ENCODE data around the gene PDE8B. TPM values are rescaled to one million over a fixed set of nuclear protein-coding genes. Genes with fewer than 3 reads are reported as not detected.

Gene PDE8B
- total and polyA plus RNA-seq, 2 donors (not counting 1 experiment from before 2014, with no cell fraction given) = 0.07 TPM; not detected in 1

DNA sequence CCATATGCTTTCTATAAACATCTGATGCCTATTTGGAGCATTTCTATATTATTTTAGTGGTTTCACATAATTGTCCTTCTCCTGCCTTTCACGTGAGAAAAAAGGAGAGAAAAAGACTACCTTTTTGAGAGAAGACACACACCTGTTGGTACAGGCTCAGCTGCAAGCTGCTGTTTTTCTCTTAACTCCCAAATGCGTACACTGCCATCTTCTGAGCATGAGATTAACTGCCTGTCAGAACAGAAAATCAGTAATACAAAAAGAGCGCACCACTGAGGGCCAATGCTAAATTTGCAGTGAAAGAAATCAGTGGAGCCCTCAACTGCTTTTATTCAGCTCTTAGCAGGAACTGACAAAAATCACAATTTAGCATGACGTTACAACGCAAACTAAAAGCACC lies 226.7 kb downstream of the PDE8B start:
- H3K27ac ChIP-seq (ENCODE audit: low read length in 2 of 2) = no peak overlapping the region
- no peak overlapping the region for H3K4me3 ChIP-seq (ENCODE audit: control extremely low read depth in 1 of 5, extremely low read depth in 1 of 5, insufficient read depth in 1 of 5, low read depth in 2 of 5, low read length in 4 of 5)
- H3K27me3 Mint-ChIP-seq = no peaks in the 10 kb centered on the region
- H3K4me1 ChIP-seq (ENCODE audit: control insufficient read depth in 2 of 2, insufficient read depth in 2 of 2, low read length in 2 of 2) = no peaks in the 10 kb centered on the region
- H3K9me3 ChIP-seq (ENCODE audit: control extremely low read depth in 1 of 3, control insufficient read depth in 2 of 3, insufficient read depth in 1 of 3, low read length in 2 of 3) = no peaks in the 10 kb centered on the region
- H4K20me1 ChIP-seq (ENCODE audit: control insufficient read depth, insufficient read depth, low read length, poor library complexity, severe bottlenecking) = no peaks in the 10 kb centered on the region
- no peak overlapping the region for H3K9ac ChIP-seq (ENCODE audit: low read length)
- H3K27ac Mint-ChIP-seq = no peak overlapping the region
- H3K9me3 Mint-ChIP-seq (ENCODE audit: insufficient read depth) = no peaks in the 10 kb centered on the region
- no peak for TF ChIP-seq EZH2 (IDR thresholded peaks at IDR 0.05; ENCODE audit: borderline replicate concordance, insufficient read depth, low read depth, low read length, poor library complexity, severe bottlenecking)
- TF ChIP-seq, protein P1, sequence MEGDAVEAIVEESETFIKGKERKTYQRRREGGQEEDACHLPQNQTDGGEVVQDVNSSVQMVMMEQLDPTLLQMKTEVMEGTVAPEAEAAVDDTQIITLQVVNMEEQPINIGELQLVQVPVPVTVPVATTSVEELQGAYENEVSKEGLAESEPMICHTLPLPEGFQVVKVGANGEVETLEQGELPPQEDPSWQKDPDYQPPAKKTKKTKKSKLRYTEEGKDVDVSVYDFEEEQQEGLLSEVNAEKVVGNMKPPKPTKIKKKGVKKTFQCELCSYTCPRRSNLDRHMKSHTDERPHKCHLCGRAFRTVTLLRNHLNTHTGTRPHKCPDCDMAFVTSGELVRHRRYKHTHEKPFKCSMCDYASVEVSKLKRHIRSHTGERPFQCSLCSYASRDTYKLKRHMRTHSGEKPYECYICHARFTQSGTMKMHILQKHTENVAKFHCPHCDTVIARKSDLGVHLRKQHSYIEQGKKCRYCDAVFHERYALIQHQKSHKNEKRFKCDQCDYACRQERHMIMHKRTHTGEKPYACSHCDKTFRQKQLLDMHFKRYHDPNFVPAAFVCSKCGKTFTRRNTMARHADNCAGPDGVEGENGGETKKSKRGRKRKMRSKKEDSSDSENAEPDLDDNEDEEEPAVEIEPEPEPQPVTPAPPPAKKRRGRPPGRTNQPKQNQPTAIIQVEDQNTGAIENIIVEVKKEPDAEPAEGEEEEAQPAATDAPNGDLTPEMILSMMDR (IDR thresholded peaks at IDR 0.05) = no peak
- ATAC-seq (ENCODE audit: low read depth) (no peak), DNase-seq (no peak)
- CTCF ChIA-PET = no interaction called here
- 100% methylated on average over 2 of the region's 5 CpGs for WGBS (ENCODE audit: insufficient coverage)
- H3K4me3 Mint-ChIP-seq = no peak overlapping the region
- H2AFZ ChIP-seq (ENCODE audit: insufficient read depth, low read depth, low read length, poor library complexity, severe bottlenecking) = no peak overlapping the region
- POLR2A ChIA-PET = no interaction called here
- H3K36me3 ChIP-seq (replicated peaks in 1 of 2; ENCODE audit: control extremely low read depth in 1 of 2, control insufficient read depth in 1 of 2, extremely low read depth in 1 of 2, insufficient read depth in 2 of 2, low read length in 1 of 2) = peaks cover 17 to 52% of the 10 kb centered on the region in 2 experiments
- no peaks in the 10 kb centered on the region for H3K79me2 ChIP-seq (ENCODE audit: control insufficient read depth, insufficient read depth, low read length)
- intact Hi-C loops (cut with micrococcal nuclease) = loop anchor here (10.0 kb wide), 1 partner anchor 292 kb away; no protein-coding TSS in a partner anchor
- no peaks in the 10 kb centered on the region for H3K27me3 ChIP-seq (replicated peaks in 1 of 4; ENCODE audit: control extremely low read depth in 1 of 4, control insufficient read depth in 3 of 4, insufficient read depth in 4 of 4, low read length in 3 of 4)
- H3K4me2 ChIP-seq (replicated peaks; ENCODE audit: low read depth, low read length, poor library complexity, severe bottlenecking) = no peak overlapping the region
- H3K4me1 Mint-ChIP-seq = no peaks in the 10 kb centered on the region

DNA sequence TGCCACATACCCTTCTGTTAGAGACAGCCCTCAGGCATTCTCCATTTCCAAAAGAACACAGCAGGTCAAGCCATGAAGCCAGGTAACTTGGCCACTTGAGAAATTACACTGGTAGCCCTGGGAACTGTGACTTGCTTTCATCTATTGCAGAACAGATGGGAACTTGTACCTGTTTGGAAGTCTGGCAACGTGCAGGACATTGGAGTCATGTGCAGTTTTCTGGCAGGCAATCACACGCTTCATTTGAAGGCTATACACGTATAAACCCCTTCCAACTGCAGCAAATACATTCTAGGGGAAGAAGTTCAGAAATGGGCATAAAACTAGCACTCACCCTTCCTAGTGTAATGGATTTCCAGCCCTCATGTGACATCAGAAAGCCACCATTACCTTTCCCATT lies 227.6 kb downstream of the PDE8B start:
- Histone ChIP-seq H3K4me3 (ENCODE audit: control extremely low read depth in 1 of 5, extremely low read depth in 1 of 5, insufficient read depth in 1 of 5, low read depth in 2 of 5, low read length in 4 of 5) (no peak overlapping the region), H3K36me3 (replicated peaks in 1 of 2; ENCODE audit: control extremely low read depth in 1 of 2, control insufficient read depth in 1 of 2, extremely low read depth in 1 of 2, insufficient read depth in 2 of 2, low read length in 1 of 2) (peaks cover 17 to 47% of the 10 kb centered on the region in 2 experiments), H3K27ac (ENCODE audit: low read length in 2 of 2) (no peak overlapping the region), H3K27me3 (replicated peaks in 1 of 4; ENCODE audit: control extremely low read depth in 1 of 4, control insufficient read depth in 3 of 4, insufficient read depth in 4 of 4, low read length in 3 of 4) (no peaks in the 10 kb centered on the region), H3K4me1 (ENCODE audit: control insufficient read depth in 2 of 2, insufficient read depth in 2 of 2, low read length in 2 of 2) (no peaks in the 10 kb centered on the region), H2AFZ (ENCODE audit: insufficient read depth, low read depth, low read length, poor library complexity, severe bottlenecking) (no peak overlapping the region), H3K79me2 (ENCODE audit: control insufficient read depth, insufficient read depth, low read length) (no peaks in the 10 kb centered on the region), H3K9ac (ENCODE audit: low read length) (no peak overlapping the region), H3K4me2 (replicated peaks; ENCODE audit: low read depth, low read length, poor library complexity, severe bottlenecking) (no peak overlapping the region), H3K9me3 (ENCODE audit: control extremely low read depth in 1 of 3, control insufficient read depth in 2 of 3, insufficient read depth in 1 of 3, low read length in 2 of 3) (no peaks in the 10 kb centered on the region), H4K20me1 (ENCODE audit: control insufficient read depth, insufficient read depth, low read length, poor library complexity, severe bottlenecking) (no peaks in the 10 kb centered on the region)
- ATAC-seq (ENCODE audit: low read depth) = no peak
- TF ChIP-seq EZH2 (IDR thresholded peaks at IDR 0.05; ENCODE audit: borderline replicate concordance, insufficient read depth, low read depth, low read length, poor library complexity, severe bottlenecking) = no peak
- TF ChIP-seq, protein P1 (IDR thresholded peaks at IDR 0.05) = no peak
- intact Hi-C loops (cut with micrococcal nuclease) = loop anchor here (10.0 kb wide), 1 partner anchor 293 kb away; no protein-coding TSS in a partner anchor
- ChIA-PET CTCF (no interaction called here), POLR2A (no interaction called here)
- no peaks in the 10 kb centered on the region for H3K9me3 Mint-ChIP-seq (ENCODE audit: insufficient read depth)
- H3K4me1 Mint-ChIP-seq = no peaks in the 10 kb centered on the region
- no peak overlapping the region for H3K27ac Mint-ChIP-seq
- WGBS (ENCODE audit: insufficient coverage) = no CpG with 5 or more reads among the region's 3 CpGs
- no peak overlapping the region for H3K4me3 Mint-ChIP-seq
- no peaks in the 10 kb centered on the region for H3K27me3 Mint-ChIP-seq
- DNase-seq = no peak
